Motor neuron (in vitro differentiated cells): ENCODE data around the gene SH3GL2. TPM values are rescaled to one million over a fixed set of nuclear protein-coding genes. Genes with fewer than 3 reads are reported as not detected.

ENCODE experiments used
- ATAC-seq, 8 experiments: fragments of 200-7000 bp; cut with Tn5 transposase; replicated peaks in 6 of 8; 2 replicates each; pipeline ENCODE4 v1.8.0; 2021; ENCODE audit warnings: mild to moderate bottlenecking in 8 of 8, moderate library complexity in 8 of 8
- H3K27ac ChIP-seq, 2 donors: fragments of 250-450 bp; sonication (Bioruptor Pico); 2 replicates each; pipeline ENCODE4 v1.9.0; 2021; ENCODE audit warnings: antibody characterized with exemption in 2 of 2, mild to moderate bottlenecking in 2 of 2, moderate library complexity in 1 of 2
- H3K4me1 ChIP-seq, 2 donors: fragments of 250-450 bp; sonication (Bioruptor Pico); replicated peaks in 1 of 2; 2 replicates each; pipeline ENCODE4 v1.6.1; 2021; ENCODE audit warnings: antibody characterized with exemption in 2 of 2, mild to moderate bottlenecking in 2 of 2, moderate library complexity in 1 of 2
- H3K4me3 ChIP-seq, 5 donors: fragments of 250-450 bp; sonication (Bioruptor Pico); 2 replicates each; pipeline ENCODE4 v1.9.0; 2021; ENCODE audit warnings: antibody characterized with exemption in 5 of 5, mild to moderate bottlenecking in 5 of 5, moderate library complexity in 4 of 5
- WGBS, 10 experiments: fragments of 450-650 bp; shearing (Covaris generic); methylation state at CpG; one replicate each; pipeline ENCODE4 v1.0.0; 2022; 5-methylcytosine and 5-hydroxymethylcytosine counted together
- in situ Hi-C, 9 experiments: fragments of 400-800 bp; cut with MboI; loops; one replicate each; pipeline ENCODE4 v1.15.0; 2021; ENCODE audit warnings: low sequenced_read_pairs in 9 of 9, low pct_unique_long_range_greater_than_20kb in 2 of 9; ENCODE audit not compliant: unreplicated experiment in 9 of 9
- total RNA-seq, 8 experiments: library from RNA; unstranded; fragments of 300-600 nt; gene quantifications; 2 replicates each; pipeline versions ENCODE4 v1.2.3 to v1.2.4, GENCODE V29; 2022

Gene SH3GL2
- total RNA-seq, 8 experiments from 2014 or later: 0.15 to 27.4 (median 8.5) TPM

DNA sequence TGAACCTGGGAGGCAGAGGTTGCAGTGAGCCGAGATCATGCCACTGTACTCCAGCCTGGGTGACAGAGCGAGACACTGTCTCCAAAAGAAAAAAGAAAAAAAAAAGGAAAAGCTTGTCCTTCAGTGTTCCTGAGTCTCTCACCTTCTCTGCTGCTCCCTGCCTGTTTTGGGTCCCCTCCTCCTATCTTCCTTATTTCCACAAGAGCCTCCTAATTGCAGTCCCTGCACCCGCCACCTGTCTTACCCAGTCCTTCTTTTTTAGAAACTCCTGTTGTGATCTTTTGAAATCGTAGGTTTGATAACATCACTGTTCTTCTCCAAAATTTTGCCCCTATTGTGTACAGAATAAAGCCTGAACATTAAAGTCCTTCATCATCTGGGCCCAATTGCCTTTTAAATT lies 234.9 kb downstream of the SH3GL2 start:
- in situ Hi-C loops: loop anchor here in 7 of 9 experiments (10.0 to 25.0 kb wide), 4 partner anchors 276 to 1224 kb away; partner anchors contain the start of genes RRAGA (in 3 of the 7) and SAXO1 (in 3 of the 7)
- ATAC-seq: no peak
- H3K4me3 ChIP-seq: no peak overlapping the region

DNA sequence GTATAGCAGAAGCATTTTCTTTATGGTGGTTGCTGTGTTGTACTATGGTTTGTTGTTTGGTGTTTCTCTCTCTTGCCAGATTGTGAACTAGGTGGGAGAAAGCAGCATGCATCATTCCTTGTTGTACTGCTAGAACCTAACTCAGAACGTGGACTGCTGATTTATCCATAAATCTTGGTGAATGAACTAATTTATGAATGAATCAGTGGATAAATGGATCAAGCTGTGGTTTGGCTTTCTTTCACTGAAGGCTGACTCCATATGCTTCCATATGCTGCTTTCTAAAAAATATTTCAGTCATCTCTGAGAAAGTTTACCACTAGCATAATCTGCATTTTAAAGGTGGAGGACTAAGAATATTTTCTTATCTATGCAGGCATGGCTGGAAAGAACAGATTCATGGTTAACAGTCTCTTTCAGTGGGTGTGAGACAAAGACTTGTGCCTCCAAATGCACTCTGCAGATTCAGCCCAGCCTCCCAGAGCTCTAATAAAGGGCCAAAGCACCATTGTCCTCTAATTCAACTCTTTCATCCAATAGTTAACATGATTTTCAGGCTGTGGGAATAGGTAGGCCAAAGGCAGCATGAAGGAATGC lies 237.7 kb downstream of the SH3GL2 start:
- in situ Hi-C loops: loop anchor here in 7 of 9 experiments (10.0 to 25.0 kb wide), 4 partner anchors 279 to 1221 kb away; partner anchors contain the start of genes RRAGA (in 3 of the 7) and SAXO1 (in 3 of the 7)
- 0 to 60% (median 42%) methylated on average over 1 of the region's 1 CpG; no CpG with 5 or more reads in 6 of the 10 experiments for WGBS, 10 experiments
- no peak overlapping the region for H3K4me3 ChIP-seq
- peaks cover 2 to 4% of the 10 kb centered on the region in 2 donors for H3K4me1 ChIP-seq
- peak in 2 of 8 experiments; percentile 89 to 92 for ATAC-seq
- no peak overlapping the region for H3K27ac ChIP-seq

More for the DNA sequence above, 234.9 kb downstream of the SH3GL2 start:
- Histone ChIP-seq H3K4me1 (peaks cover 2 to 4% of the 10 kb centered on the region in 2 donors), H3K27ac (no peak overlapping the region)
- WGBS, 10 experiments: 48 to 100% (median 80%) methylated on average over 1 to 3 of the region's 4 CpGs; no CpG with 5 or more reads in 2 of the 10 experiments

- peak in 2 of 8 experiments; percentile 21 to 24 for ATAC-seq
- no peak overlapping the region for H3K27ac ChIP-seq
Observed at GRCh38 chr9:17824191-17824590, 245.3 kb downstream of the SH3GL2 start.

DNA sequence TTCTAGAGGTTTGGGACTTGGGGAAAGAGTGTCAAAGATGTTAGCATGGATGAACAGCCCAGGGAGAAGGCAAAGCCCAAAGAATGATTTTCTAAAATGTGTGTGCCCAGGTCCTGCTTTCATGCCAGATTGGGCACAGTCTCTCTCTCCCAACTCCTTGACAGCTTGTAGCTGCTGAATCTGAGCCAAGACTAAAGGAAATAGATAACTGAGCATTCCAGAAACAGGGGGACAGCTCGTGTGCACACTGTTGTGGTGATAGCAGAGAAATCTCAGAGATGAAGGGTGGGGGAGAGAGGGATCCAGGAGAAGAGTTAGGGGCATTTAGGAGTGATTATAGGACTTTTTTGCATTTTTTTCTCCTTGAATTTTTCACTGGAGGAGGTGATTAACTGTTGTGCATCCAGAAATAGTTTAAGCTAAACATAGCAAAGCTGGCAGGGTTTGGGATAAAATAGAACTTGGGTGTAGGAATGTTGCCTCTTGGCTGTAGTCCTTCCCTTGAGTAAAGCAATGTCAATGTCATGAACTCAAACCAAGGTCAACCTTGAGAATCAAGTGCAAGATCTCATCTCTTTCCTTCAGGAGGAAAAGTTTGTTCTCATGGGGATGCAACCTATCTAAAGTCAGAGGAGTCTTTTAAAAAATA lies 245.9 kb downstream of the SH3GL2 start:
- H3K27ac ChIP-seq: no peak overlapping the region
- no peaks in the 10 kb centered on the region for H3K4me1 ChIP-seq
- peak in 1 of 8 experiments; percentile 39 for ATAC-seq
- no peak overlapping the region for H3K4me3 ChIP-seq
- WGBS, 10 experiments: 14 to 56% (median 20%) methylated on average over 1 of the region's 1 CpG; no CpG with 5 or more reads in 3 of the 10 experiments
- in situ Hi-C loops: loop anchor here in 6 of 9 experiments (25.0 kb wide), 4 partner anchors 188 to 1213 kb away; partner anchors contain the start of genes RRAGA (in 3 of the 6) and SAXO1 (in 3 of the 6)

More at GRCh38 chr9:17824191-17824590, 245.3 kb downstream of the SH3GL2 start:
- Histone ChIP-seq H3K4me3 (no peak overlapping the region), H3K4me1 (no peaks in the 10 kb centered on the region)
- 0 to 38% (median 20%) methylated on average over 1 of the region's 1 CpG; no CpG with 5 or more reads in 3 of the 10 experiments for WGBS, 10 experiments
- in situ Hi-C loops: loop anchor here in 5 of 9 experiments (25.0 kb wide), 3 partner anchors 287 to 1213 kb away; partner anchors contain the start of genes RRAGA (in 3 of the 5) and SAXO1 (in 3 of the 5)

DNA sequence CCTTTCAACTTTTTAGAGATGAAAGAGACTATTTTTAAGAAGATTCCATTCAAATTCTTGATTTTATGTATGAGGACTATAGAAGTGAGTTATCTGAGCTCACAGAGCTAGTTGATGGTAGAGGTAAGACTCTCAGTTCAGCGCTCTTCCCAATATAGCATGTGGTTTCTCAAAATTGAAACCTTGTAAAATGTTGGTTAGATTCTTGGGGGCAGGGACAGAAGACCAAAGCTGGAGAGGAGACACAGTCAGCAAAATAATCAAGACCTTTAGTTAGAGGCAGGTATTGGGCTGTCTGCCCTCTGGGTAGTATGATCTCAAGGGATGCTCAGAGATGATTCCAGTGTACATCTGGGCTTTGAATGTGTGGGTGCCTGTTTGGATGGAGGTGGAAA lies 246.4 kb downstream of the SH3GL2 start:
- no peak for ATAC-seq
- Histone ChIP-seq H3K4me3 (no peak overlapping the region), H3K27ac (no peak overlapping the region), H3K4me1 (no peaks in the 10 kb centered on the region)
- in situ Hi-C loops: loop anchor here in 1 of 9 experiments (25.0 kb wide), 1 partner anchor 187 kb away; no protein-coding TSS in a partner anchor
- 20 to 100% (median 90%) methylated on average over 1 of the region's 1 CpG; no CpG with 5 or more reads in 4 of the 10 experiments for WGBS, 10 experiments

GRCh38 chr9:17829064-17829463 lies 250.2 kb downstream of the SH3GL2 start:
- no peaks in the 10 kb centered on the region for H3K4me1 ChIP-seq
- in situ Hi-C loops: loop anchor here in 1 of 9 experiments (25.0 kb wide), 1 partner anchor 183 kb away; no protein-coding TSS in a partner anchor
- peak in 2 of 8 experiments; percentile 71 to 78 for ATAC-seq
- no peak overlapping the region for H3K4me3 ChIP-seq
- no peak overlapping the region for H3K27ac ChIP-seq

DNA sequence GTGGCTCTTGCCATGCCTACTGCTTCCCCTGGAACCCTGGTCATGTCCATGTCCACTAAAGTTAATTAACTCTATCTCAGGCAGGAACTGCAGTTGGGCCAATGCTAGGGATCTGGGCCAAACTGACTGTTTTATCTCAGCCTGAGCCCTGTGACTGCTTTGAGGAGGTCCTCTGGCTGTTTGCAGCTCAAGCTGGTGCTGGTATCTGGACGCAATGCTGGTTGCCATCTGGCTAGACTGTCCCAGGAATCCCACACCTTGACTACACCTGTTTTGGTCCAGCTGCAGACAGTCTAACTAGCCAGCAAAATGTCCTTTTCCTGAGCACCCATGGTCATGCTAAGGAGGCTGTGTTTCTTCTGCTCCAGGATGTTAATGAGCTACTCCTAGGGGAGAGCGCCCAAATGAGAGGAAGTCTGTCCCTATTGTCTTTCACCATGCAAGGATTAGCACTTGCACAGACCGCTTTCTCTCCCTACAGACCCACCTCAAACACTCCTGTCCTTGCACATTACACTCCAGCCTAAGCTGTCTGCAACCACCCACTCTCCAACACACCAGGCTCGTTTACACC lies 251.0 kb downstream of the SH3GL2 start:
- in situ Hi-C loops: loop anchor here in 1 of 9 experiments (25.0 kb wide), 1 partner anchor 182 kb away; no protein-coding TSS in a partner anchor
- H3K4me1 ChIP-seq: no peaks in the 10 kb centered on the region
- WGBS, 10 experiments: 17 to 90% (median 55%) methylated on average over 1 to 3 of the region's 4 CpGs; no CpG with 5 or more reads in 4 of the 10 experiments
- H3K4me3 ChIP-seq: no peak overlapping the region
- ATAC-seq: no peak
- no peak overlapping the region for H3K27ac ChIP-seq

DNA sequence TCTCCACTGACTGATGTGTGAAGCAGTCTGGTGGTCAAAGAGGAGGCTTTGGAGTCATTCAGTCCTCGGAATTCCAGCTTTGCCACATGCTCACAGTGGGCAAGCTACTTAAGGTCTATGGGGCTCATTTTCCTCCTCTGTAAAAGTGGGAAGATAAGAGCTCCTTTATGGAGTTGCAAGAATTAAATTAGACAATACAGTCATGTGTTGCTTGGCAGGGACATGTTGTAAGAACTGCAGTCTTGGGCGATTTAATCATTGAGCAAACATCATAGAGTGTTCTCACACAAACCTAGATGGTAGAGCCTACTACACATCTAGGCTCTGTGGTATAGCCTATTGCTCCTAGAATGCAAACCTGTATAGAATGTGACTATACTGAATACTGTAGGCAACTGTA lies 253.9 kb downstream of the SH3GL2 start:
- Histone ChIP-seq H3K4me1 (no peaks in the 10 kb centered on the region), H3K27ac (no peak overlapping the region), H3K4me3 (no peak overlapping the region)
- ATAC-seq: no peak
- in situ Hi-C loops: loop anchor here in 1 of 9 experiments (25.0 kb wide), 1 partner anchor 179 kb away; no protein-coding TSS in a partner anchor
- WGBS, 10 experiments: 0 to 80% (median 40%) methylated on average over 1 to 2 of the region's 2 CpGs; no CpG with 5 or more reads in 1 of the 10 experiments

DNA sequence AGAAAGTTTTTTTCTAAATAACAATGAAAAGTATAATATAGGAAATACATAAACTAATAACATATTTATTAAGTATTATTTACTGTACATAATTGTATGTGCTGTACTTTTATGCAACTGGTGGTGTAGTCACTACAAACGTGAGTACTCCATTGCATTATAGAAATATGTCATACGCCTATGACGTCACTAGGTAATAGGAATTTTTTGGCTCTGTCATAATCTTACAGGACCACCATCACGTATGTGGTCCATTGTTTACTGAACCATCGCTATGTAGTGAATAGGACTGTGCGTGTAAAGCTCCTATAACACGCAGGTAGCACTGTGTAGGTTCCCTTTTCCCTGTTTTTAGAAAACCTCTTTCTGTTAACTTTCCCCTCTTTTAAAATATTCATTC lies 255.0 kb downstream of the SH3GL2 start:
- Histone ChIP-seq H3K27ac (no peak overlapping the region), H3K4me3 (no peak overlapping the region), H3K4me1 (no peaks in the 10 kb centered on the region)
- WGBS, 10 experiments: 33 to 92% (median 74%) methylated on average over 1 to 7 of the region's 7 CpGs
- ATAC-seq: no peak
- in situ Hi-C loops: loop anchor here in 1 of 9 experiments (25.0 kb wide), 1 partner anchor 178 kb away; no protein-coding TSS in a partner anchor

DNA sequence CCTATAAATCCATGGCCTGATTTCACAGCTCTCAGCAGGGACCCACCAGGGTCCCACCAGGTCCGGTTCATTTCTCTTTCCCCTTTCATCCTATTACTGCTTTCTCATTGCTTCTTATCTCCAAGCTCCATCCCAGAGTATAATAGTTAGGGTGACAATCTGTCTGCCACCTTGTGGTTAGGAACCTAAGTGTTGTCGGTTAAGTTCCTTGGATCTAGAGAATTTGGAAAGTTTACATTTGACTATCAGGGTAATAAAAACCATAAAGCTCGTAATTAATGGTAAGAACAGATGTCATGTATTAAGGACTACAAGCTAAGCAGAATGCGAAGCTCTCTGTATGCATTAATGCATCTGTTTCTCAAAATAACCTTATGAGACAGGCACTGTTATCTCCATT lies 259.1 kb downstream of the SH3GL2 start:
- 0 to 82% (median 43%) methylated on average over 1 to 4 of the region's 4 CpGs; no CpG with 5 or more reads in 2 of the 10 experiments for WGBS, 10 experiments
- Histone ChIP-seq H3K27ac (no peak overlapping the region), H3K4me1 (no peaks in the 10 kb centered on the region), H3K4me3 (no peak overlapping the region)
- in situ Hi-C loops: loop anchor here in 1 of 9 experiments (25.0 kb wide), 1 partner anchor 174 kb away; no protein-coding TSS in a partner anchor
- peak in 2 of 8 experiments; percentile 32 to 46 for ATAC-seq

- in situ Hi-C loops: loop anchor here in 1 of 9 experiments (25.0 kb wide), 1 partner anchor 173 kb away; no protein-coding TSS in a partner anchor
- 16 to 86% (median 47%) methylated on average over 3 to 5 of the region's 5 CpGs; no CpG with 5 or more reads in 1 of the 10 experiments for WGBS, 10 experiments
- ATAC-seq: peak in 3 of 8 experiments; percentile 47 to 72 (median 69)
- H3K4me3 ChIP-seq: no peak overlapping the region
- no peak overlapping the region for H3K27ac ChIP-seq
- H3K4me1 ChIP-seq: no peaks in the 10 kb centered on the region
Observed at GRCh38 chr9:17839776-17840175, 260.9 kb downstream of the SH3GL2 start.

DNA sequence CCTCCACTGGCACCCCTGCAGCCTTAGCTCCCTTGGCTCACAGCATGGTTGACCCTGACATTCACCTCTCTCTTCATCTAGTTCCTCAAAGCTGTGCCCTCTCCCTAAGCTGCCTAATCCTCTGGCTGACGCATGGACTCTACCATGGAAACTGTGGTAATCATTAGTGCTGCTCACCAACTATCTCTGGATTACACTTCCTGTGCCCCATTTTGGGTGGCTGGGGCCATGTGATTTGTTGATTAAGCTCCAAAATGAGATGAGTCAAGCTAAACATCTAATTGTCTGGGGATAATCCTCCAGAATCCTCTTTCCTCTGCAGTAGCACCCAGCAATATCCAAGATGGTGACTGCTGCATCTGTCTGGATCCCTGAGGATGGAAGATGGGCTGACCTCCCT lies 264.4 kb downstream of the SH3GL2 start:
- in situ Hi-C loops: loop anchor here in 1 of 9 experiments (25.0 kb wide), 1 partner anchor 169 kb away; no protein-coding TSS in a partner anchor
- H3K4me3 ChIP-seq: no peak overlapping the region
- 40 to 80% methylated on average over 1 of the region's 1 CpG; no CpG with 5 or more reads in 8 of the 10 experiments for WGBS, 10 experiments
- H3K4me1 ChIP-seq: no peaks in the 10 kb centered on the region
- ATAC-seq: no peak
- no peak overlapping the region for H3K27ac ChIP-seq
